Activated CD4-positive, CD25-positive, alpha-beta regulatory T cell treated with anti-CD3 and anti-CD28 coated beads, Interleukin-2, amount 50 U/mL, for 16 hours (primary cell): ENCODE results near the gene OR5K4.

Experiments used
- DNase-seq: peaks from one replicate; pipeline ENCODE4 v3.0.0-alpha.2; 2020; ENCODE audit warnings: low read depth, low spot score

OR5K4 gene, protein sequence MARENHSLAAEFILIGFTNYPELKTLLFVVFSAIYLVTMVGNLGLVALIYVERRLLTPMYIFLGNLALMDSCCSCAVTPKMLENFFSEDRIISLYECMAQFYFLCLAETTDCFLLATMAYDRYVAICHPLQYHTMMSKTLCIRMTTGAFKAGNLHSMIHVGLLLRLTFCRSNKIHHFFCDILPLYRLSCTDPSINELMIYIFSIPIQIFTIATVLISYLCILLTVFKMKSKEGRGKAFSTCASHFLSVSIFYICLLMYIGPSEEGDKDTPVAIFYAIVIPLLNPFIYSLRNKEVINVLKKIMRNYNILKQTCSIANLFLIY

DNA sequence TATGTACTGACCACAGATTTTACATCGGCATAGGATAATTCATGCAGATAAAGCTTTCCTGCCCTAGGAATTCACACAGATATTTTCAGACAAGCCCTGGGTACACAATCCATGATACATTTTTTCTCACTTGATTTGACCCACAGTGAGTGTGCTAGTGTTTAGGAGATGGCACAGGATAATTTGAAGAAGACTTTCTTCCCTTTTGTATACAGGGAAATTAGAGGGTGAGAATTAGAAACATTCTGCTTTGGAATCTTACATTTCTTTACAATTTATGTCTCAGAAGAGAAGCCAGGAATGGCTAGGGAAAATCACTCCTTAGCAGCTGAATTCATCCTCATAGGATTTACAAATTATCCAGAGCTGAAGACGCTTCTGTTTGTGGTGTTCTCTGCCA, at the start of gene OR5K4:
TSS of gene OR5K4 (plus strand) at position 301 of the 400 bp plus-strand sequence. CDS start at position 301, 0 bp downstream.
- no peak for DNase-seq

DNA sequence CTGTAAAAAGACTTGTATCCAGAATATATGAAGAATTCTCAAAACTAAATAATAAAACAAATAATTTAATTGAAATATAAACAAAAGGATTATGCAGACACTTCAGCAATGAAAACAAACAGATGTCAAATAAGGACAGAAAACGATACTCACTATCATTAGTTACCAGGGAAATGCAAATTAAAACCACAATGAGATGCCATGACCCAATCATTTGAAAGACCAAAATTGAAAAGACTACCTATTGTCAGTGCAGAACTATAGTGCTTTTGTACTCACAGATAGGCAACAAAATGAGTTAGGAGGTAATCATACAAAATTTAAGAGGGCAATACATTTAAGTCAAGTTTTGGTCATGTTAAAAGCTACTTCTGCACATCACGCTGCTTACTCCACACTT, 31.6 kb upstream of the OR5K4 start:
- DNase-seq, result no peak

DNA sequence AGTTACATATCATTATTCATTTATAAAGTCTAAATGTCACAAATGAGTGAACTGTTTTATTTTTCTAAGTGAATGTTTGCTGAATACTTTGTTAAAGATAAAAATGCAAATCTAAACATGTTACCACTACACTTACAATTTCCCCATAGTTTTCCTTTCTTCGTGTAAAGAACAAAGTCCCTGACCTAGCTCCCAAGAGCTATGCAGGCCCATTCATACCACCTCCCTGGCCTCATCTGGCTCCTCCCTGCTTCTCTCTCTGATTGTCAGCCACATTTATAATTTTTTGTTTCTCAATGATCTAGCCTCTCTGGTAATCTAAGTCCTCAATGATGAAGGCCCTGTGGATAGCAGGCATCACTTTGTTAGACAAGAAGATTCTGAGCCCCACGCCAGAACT, 31.0 kb upstream of the OR5K4 start:
- DNase-seq, result no peak

DNA sequence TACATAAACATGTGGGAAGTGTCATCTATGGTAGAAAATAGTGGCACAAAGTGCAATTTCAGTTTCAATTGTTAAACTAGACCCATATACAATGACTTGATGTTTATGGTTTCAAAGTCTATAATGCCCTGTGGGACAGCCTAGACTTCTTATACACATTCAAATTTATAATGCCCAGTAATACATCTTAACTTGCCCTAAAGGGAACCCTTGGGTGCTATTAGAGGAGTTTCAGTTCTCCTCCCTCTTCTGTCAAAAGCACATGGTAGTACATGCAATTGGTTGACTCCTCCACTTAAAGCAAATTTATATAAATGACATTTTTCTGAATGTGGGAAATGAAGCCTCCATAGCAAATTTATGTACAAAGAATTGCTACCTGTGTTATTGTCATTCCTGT, 30.2 kb upstream of the OR5K4 start:
- no peak for DNase-seq

DNA sequence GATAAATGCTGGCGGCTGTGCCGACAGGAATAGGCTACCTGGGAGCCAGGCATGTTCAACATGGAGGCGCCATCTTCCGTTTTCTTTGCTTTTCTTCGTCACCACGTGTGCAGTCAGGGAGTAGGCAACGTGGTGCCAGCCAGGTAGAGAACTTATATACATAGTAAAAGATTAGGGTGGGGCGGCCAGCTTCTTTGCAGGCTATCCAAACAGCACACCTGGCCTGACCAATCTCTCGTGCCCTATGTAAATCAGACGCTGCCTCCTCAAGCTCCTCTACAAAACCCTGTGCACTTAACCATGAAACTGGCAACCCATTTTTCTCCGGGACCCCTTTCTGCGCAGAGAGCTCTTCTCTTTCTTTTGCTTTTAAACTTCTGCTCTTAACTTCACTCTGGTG, 28.6 kb upstream of the OR5K4 start:
- no peak for DNase-seq

DNA sequence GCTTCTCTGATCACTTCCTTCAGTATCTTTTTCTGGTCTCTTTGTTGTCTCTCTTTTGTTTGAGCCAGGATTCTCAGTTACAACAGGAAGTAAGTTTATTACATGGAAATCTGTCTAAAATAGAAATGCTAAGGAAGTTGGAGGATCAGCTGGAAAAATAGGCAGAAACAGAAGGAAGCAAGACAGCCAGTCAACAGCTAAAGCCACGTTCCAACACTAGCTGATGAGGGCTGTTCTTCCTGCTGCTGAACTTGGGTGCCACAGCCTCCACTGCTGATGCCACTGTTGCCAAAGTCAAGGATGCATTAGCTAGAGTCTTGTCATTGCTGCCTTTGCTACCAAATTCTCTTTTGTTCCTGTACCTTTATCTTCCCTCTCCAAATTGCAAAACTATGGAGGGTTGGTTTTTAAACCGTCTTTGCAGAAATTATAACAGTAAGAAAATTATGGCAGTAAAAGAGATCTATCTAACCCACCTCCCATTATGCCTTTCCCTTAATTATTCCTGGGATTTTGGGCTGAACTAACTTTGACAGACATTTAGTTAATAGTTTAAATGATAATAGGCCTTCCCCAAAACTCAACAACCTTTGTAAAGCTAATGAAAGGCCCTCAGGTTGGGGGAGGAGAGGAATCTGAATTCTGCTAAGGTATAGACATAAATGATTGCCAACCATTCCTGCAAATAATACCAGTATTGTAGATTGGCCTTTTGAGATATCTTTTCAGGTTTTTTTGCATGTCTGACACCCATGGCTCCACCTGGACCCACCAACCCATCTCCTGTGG, 27.4 kb upstream of the OR5K4 start:
- DNase-seq, result no peak

DNA sequence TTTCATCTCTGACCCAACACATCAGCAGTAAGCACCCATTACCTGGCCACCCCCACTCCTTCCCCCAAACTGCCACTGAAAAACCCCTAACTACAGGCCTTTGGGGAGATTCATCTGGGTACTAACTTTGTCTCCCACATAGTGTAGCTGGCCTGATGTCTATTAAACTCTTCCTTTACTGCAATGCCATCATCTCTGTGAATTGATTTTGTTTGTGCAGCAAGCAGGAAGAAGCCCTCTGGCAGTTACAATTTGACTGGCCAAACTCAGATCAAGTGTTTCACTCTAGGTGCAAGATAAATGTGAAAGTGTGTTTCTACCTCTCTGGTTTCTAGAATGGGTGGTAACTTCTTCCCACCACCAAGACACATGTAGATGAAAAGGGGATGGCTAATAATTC, 26.7 kb upstream of the OR5K4 start:
- DNase-seq, result no peak

DNA sequence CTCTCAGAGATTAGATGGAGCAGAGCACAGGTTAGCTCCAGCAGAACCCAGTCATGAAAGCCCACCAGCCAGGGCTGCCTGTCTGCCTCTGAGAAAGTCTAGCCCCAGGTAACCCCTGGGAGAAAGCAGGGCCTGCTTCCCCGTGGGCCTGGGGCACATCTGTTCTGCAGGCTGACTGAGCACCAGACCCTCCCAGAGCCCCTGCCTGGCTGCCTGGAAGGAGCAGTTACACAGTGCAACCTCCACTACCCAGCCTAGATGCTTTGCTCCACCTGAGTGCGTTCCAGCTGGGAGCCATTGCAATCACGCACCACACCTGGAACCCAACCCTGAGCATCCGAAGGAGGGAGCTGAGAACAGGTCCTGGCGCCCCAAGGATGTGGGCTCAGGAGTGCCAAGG, 24.7 kb upstream of the OR5K4 start:
- DNase-seq, result no peak

DNA sequence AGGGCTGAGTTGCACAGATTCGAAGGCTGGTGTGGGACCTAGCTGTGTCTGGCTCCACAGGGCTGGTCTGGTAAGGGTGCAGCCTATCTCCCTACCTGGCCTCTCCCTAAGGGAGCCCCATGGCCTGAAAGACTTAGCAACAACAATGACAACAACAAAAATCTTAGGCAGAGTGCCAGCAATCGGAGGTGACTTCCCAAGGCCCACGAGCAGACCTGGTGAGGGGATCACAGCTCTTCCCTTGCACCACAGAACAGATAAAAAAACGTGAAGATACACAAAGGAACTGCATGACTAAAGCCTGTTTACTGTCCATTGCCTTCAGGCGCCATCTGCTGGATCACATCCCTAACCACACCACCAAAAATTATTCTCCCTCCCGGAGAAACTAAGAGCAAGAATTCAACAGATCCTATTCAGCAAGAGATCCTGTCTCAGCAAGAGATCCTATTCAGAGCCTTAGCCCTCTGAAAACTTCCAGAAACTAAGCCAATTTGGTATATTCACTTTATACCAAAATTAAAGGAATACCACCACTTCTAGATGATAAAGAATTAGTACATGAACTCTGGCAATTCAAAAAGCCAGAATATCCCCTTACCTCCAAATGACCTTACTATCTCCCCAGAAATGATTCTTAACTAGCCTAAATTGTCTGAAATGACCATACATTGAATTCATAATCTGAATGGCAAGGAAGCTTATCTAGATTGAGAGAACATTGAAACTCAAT, 24.1 kb upstream of the OR5K4 start:
- DNase-seq, result no peak

DNA sequence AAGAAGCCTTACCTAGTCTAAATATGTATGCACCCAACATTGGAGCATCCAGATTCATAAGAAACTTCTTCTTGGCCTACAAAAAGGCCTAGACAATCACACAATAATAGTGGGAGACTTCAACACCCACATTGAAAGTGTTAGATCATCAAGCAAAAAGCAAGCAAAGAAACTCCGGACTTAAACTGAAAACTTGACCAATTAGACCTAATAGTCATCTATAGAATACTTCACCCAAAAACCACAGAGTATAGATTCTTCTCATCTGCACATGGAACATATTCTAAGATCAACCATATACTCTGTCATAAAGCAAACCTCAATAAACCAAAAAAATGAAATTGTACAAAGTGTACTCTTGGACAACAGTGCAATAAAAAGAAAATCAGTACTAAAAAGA, 22.3 kb upstream of the OR5K4 start:
- DNase-seq, result no peak

DNA sequence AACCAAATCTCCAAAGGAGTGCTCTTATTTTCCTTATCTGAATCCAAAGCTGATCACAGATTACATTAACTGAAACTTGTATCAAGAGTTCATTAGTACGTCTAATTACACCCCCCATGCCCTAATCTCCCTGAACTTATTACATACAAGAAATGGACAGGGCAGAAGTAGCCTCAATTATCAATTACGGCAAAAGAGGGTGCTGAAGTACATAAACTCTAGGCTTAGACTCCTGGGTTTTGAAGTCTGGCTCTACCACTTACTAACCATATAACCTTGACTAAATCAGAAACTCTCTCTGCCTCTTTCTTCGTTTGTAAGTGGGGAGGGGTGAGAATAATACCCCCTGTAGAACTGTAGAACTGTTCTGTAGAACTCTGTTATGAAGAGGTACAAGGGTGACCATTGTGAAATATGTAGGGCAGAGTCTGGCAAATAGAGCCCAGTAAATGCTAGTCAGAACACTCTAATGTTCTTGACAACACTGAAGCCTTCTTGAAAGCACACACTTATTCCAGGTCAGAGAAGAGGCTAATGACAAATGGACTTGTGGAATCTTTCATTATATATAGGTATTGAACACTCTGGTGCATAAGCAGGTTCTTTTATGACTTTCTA, 19.6 kb upstream of the OR5K4 start:
- no peak for DNase-seq

DNA sequence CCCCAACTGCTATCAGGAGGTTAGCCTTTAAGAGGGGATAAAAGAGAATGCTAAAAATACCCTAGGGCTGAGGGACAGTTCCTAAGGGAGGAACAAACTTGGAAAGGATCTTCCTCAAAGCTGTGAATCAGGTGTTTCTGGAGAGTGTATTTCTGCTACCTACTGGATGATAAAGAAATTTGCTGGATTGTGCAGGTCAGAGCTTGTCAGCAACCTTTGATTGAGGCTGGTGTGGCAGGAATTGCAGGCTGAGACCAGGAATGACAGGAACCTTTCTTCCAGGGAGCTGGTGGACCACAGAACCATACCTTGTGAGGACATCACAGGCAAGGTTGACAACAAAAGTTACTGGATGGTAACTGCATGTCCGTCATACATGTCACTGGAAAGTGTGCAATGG, 14.6 kb upstream of the OR5K4 start:
- DNase-seq, result no peak

DNA sequence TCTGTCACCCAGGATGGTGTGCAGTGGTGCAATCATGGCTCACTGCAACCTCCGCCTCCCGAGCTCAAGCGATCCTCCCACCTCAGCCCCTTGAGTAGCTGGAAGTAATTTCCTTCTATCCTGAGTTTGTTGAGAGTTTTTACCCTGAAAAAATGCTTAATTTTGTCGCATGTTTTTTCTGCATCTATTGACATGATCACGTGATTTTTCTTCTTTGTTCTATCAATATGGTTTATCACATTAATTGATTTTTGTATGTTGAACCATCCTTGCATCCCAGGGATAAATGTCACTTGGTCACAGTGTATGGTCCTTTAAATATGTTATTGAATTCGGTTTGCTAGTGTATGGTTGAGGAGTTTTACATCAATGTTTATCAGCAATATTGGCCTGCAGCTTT, 11.9 kb upstream of the OR5K4 start:
- no peak for DNase-seq

DNA sequence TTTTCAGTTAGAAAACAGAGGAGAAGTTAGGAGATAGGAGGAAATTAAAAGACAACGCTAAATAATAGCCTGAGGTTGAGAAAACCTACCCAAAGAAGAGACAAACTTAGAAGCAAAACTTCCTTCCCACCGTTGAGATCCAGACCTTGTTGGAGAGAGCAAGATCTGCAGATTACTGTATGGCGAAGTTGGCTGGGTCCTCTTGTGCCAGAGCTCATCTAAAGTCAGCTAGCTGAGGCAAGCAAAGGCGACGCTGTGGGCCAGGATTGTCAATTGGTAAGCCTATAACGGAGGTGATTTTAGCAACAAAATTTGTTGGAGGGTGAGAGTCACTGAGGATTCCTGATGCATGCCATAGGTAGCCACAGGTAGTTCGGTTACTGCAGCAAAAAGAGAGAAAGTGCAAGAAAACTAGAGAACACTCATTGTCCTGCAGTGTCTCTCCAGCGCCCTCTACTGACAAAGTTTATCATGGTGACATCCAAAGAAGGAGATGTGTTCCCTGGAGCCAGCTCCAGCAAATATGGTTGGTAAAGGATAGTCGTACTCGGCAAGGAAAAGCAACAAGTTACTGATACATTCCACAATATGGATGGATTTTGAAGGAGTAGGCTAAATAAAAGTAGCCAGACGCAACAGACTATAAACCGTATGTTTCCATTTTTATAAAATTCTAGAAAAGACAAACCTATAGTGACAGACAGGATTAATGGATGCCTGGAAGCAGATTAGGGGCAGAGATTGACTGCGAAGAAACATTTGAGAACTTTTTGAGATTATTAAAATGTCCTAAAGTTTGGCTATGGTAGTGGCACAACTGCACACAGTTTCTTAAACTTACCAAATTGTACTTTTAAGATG, 9.8 kb upstream of the OR5K4 start:
- no peak for DNase-seq

DNA sequence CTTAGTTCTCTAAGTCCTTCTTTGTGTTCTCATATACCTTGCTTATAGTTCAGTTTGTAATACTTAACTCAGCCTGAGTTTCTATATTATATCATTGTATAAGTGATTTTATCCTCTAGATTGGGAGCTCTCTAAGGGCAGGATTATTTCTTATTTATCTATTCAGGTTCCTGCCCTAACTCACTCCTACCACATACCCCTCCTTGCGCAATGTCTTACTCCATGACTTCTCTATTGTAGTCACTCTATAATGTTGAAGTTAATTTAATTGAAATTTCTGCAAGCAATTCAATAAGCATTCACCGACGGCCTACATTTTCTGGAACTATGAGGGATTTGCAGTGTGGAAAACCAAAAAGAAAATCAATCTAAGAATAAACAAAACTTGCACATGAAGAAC, 3.6 kb upstream of the OR5K4 start:
- no peak for DNase-seq

DNA sequence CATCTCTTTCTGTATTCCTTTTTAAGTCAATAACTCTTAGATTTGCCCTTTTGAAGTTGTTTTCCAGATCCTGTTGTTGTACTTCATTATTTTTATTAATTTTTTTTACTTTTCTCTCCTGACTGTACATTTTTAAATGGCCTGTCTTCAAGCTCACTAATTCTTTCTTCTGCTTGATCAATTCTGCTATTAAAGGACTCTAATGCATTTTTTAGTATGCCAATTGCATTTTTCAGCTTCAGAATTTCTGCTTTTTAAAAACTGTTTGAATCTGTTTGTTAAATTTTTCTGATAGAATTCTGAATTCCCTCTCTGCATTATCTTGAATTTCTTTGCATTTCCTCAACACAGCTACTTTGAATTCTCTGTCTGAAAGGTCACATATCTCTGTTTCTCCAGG, 5.6 kb downstream of the OR5K4 start:
- DNase-seq, result no peak

DNA sequence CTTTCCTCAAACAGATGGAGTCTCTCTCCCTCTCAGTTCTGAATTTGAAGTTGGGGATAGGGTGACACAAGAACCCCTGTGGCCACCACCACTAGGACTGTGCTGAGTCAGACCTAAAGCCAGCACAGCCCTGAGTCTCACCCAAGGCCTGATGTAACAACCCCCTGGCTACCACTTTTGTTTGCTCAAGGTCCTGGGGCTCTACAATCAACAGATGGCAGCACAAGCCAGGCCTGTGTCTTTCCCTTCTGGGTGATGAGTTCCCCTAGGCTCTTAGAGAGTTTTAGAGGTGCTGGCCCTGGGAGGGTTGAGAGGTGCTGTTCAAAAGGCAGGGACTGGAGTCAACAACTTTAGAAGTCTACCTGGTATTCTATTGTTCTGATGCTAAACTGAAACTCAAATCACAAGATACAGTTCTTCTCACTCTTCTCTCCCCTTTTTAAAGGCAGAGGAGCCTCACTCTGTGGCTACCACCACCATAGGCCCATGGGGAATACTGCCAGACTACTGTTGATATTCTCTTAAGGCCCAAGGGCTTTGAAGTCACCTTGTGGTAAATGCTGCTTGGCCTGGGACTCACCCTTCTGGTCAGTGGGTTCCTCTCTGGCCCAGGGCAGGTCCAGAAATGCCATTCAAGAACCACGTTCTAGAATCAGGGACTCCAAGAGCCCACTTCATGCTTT, 6.5 kb downstream of the OR5K4 start:
- no peak for DNase-seq

DNA sequence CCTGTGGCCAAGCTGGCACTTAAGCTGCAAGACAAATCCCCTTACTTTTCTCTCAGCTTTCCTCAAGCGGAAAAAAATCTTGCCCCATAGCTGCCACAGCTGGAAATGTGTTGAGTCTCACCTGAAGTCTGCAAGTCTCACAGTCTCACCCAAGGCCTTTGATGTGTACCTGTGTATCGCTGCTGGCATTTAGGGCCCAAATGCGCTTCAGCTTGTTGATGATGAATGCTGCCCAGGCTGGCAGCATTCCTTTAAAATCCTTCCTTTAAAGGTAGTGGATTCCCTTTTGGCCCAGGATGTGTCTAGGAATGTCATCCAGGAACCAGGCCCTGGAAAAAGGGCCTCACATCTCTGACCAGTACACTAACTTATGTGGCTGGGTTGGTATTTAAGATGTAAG, 7.0 kb downstream of the OR5K4 start:
- no peak for DNase-seq

DNA sequence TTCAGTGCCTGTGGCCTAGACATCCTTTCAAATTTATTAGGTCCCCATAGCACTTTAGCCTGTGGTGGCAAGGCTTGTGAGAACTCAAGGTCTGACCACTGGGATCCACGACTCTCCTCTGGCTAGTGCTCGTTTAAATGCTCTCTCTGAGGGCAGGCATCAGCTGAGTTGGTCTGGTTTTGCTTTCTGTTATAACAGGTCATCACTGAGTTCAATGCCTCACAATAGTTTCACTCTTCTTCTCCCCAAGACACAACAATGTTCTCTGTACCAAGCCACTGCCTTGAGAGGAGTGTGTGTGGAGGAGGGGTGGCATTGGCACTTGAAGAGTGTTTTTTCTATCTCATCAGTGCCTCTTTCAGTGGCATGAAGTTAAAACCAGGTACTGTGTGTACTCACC, 7.6 kb downstream of the OR5K4 start:
- no peak for DNase-seq

DNA sequence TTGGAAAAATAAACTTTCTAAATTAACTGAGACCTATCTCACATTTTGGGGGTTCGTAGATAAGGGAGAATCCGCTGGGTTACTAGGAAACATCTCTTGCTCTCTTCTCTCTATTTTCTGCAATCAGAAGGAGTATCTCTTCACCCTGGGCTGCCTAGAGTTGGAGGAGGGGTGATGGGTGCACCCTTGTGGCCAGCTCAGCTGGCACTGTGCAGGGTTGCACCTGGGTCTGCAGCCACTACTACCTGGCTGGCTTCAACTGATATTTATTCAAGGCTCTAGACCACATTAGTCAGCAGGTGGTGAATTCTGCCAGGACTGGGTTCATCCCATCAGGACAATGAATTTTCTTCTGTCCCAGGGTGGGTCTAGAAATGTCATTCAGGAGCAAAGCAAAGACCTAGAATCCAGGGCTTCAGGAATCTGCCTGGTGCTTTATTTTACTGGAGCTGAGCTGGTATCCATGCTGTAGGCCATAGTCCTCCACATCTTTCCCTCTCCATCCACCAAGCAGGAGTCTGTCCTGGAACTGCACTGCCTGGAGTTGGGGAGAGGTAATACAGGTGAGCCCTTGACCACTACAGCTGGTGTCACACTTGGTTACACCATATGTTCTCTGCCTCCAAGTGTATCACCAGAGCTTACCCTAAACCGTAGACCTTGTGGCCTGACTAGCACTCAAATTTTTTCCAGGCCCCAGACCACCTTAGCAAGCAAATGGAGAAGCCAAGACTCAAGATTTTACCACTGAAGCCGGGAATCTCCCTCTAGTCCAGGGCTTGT, 14.0 kb downstream of the OR5K4 start:
- no peak for DNase-seq
